PFSK-1 (cell line): ENCODE measurements around the gene SCMH1.

ENCODE experiments used
- POLR2AphosphoS5 ChIP-seq: IDR thresholded peaks from 2 replicates; pipeline ENCODE4 v1.6.1; 2012; ENCODE audit warnings: low read depth, mild to moderate bottlenecking, control low read depth, low read length, moderate library complexity
- SIN3A ChIP-seq: IDR thresholded peaks from 2 replicates; pipeline ENCODE4 v1.6.1; 2012; ENCODE audit warnings: mild to moderate bottlenecking, low read length, moderate library complexity, borderline replicate concordance; ENCODE audit not compliant: insufficient read depth
- TAF1 ChIP-seq: IDR thresholded peaks from 2 replicates; pipeline ENCODE4 v1.6.1; 2012; ENCODE audit warnings: low read length, control low read depth, borderline replicate concordance; ENCODE audit not compliant: insufficient read depth

DNA sequence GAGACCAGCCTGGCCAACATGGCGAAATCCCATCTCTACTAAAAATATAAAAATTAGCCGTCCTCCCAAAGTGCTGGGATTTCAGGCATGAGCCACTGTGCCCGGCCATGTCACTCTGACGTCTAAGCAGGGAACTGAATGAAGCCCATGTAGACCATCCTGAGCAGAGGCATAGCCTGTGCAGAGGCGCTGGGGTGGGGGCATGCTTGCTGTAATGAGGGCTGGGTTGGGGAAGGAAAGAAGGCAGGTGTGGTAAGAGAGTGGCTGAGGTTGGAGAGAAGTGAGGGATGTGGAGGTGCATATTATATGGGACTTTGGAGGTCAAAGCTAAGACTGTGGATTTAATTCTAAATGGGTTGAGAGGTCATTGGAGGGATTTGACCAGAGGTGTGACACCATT lies 47.1 kb upstream of the SCMH1 start:
- TF ChIP-seq POLR2AphosphoS5 (no peak), SIN3A (no peak), TAF1 (no peak)
